Ascending aorta (tissue), 2 donors: ENCODE data around the gene KAZN. TPM values are rescaled to one million over a fixed set of nuclear protein-coding genes. Genes with fewer than 3 reads are reported as not detected.

Experiments used
- DNase-seq, 2 donors: peaks; one replicate each; pipeline ENCODE4 v3.0.0-alpha.2; 2019; ENCODE audit warnings: low spot score in 2 of 2
- H3K27ac ChIP-seq, 2 donors: fragments of 200-600 bp; sonication (generic); one replicate each; pipeline ENCODE4 v1.5.1; 2016 to 2017; ENCODE audit warnings: mild to moderate bottlenecking in 1 of 2
- H3K27me3 ChIP-seq: fragments of 200-600 bp; sonication (generic); one replicate; pipeline ENCODE4 v1.5.1; 2017
- H3K36me3 ChIP-seq, 2 donors: fragments of 200-600 bp; sonication (generic); one replicate each; pipeline ENCODE4 v1.5.1; 2016
- H3K4me1 ChIP-seq, 2 donors: fragments of 200-600 bp; sonication (generic); one replicate each; pipeline ENCODE4 v1.5.1; 2016 to 2017; ENCODE audit warnings: mild to moderate bottlenecking in 1 of 2
- H3K4me3 ChIP-seq, 2 donors: fragments of 200-600 bp; sonication (generic); one replicate each; pipeline ENCODE4 v1.5.1; 2016 to 2017; ENCODE audit warnings: mild to moderate bottlenecking in 1 of 2
- H3K9me3 ChIP-seq, 2 donors: fragments of 200-600 bp; sonication (generic); one replicate each; pipeline ENCODE4 v1.5.1; 2016
- CTCF ChIP-seq, 3 experiments: fragments of 200-600 bp in 2 of 3; fragments of 450-650 bp in 1 of 3; sonication (generic) in 2 of 3; IDR thresholded peaks; one replicate each; pipeline ENCODE4 v1.5.1; 2016 to 2019; ENCODE audit warnings: antibody characterized with exemption in 3 of 3, mild to moderate bottlenecking in 1 of 3, moderate library complexity in 1 of 3
- intact Hi-C: fragments of 100-400 bp; cut with DNase I; formaldehyde crosslinking; loops from one replicate; pipeline ENCODE4 v1.15.1; 2023
- total RNA-seq: library from RNA; depleted of rRNA; stranded (reverse); fragments of >200 nt; gene quantifications from one replicate; pipeline ENCODE4 v1.1.0, GENCODE V29; 2016

Gene KAZN
- total RNA-seq, 1 donor from 2014 or later, result 58.5 TPM

GRCh38 chr1:15100121-15100879 is 501.8 kb downstream of the KAZN start:
- Histone ChIP-seq H3K4me3 (no peak overlapping the region), H3K4me1 (no peaks in the 10 kb centered on the region), H3K9me3 (peaks cover 6% of the 10 kb centered on the region in 2 donors), H3K27me3 (no peaks in the 10 kb centered on the region), H3K27ac (no peak overlapping the region), H3K36me3 (no peaks in the 10 kb centered on the region)
- no peak for DNase-seq
- intact Hi-C loops, result no loop called here
- TF ChIP-seq CTCF (IDR thresholded peaks at IDR 0.05), result peak; percentile 71 to 91 (median 85)

- H3K27ac ChIP-seq, result no peak overlapping the region
- no peaks in the 10 kb centered on the region for H3K4me1 ChIP-seq
- no peak for DNase-seq
- H3K9me3 ChIP-seq, result peaks cover 6% of the 10 kb centered on the region in 2 donors
- no peak for TF ChIP-seq CTCF (IDR thresholded peaks at IDR 0.05)
- no peak overlapping the region for H3K4me3 ChIP-seq
- H3K27me3 ChIP-seq, result no peaks in the 10 kb centered on the region
- intact Hi-C loops, result no loop called here
- no peaks in the 10 kb centered on the region for H3K36me3 ChIP-seq
Observed at GRCh38 chr1:15100880-15101760, 502.6 kb downstream of the KAZN start.

- DNase-seq, result no peak
- H3K4me3 ChIP-seq, result no peak overlapping the region
- no peak overlapping the region for H3K27ac ChIP-seq
- peaks cover 6% of the 10 kb centered on the region in 2 donors for H3K9me3 ChIP-seq
- H3K4me1 ChIP-seq, result no peaks in the 10 kb centered on the region
- H3K27me3 ChIP-seq, result no peaks in the 10 kb centered on the region
- no peak for TF ChIP-seq CTCF (IDR thresholded peaks at IDR 0.05)
- intact Hi-C loops, result no loop called here
- no peaks in the 10 kb centered on the region for H3K36me3 ChIP-seq
Observed at GRCh38 chr1:15101801-15102200, 503.3 kb downstream of the KAZN start.

GRCh38 chr1:15102646-15103045 is 504.2 kb downstream of the KAZN start:
- no peak overlapping the region for H3K4me3 ChIP-seq
- no peak for TF ChIP-seq CTCF (IDR thresholded peaks at IDR 0.05)
- no peaks in the 10 kb centered on the region for H3K4me1 ChIP-seq
- intact Hi-C loops, result no loop called here
- peaks cover 6% of the 10 kb centered on the region in 2 donors for H3K9me3 ChIP-seq
- H3K27me3 ChIP-seq, result no peaks in the 10 kb centered on the region
- no peak overlapping the region for H3K27ac ChIP-seq
- DNase-seq, result no peak
- no peaks in the 10 kb centered on the region for H3K36me3 ChIP-seq

- no peak for TF ChIP-seq CTCF (IDR thresholded peaks at IDR 0.05)
- intact Hi-C loops, result no loop called here
- peaks cover 6% of the 10 kb centered on the region in 2 donors for H3K9me3 ChIP-seq
- no peaks in the 10 kb centered on the region for H3K4me1 ChIP-seq
- no peak overlapping the region for H3K4me3 ChIP-seq
- no peaks in the 10 kb centered on the region for H3K36me3 ChIP-seq
- H3K27me3 ChIP-seq, result no peaks in the 10 kb centered on the region
- H3K27ac ChIP-seq, result no peak overlapping the region
- DNase-seq, result no peak
Observed at GRCh38 chr1:15103211-15103610, 504.7 kb downstream of the KAZN start.
